Stimulated activated CD4-positive, alpha-beta T cell treated with anti-CD3 and anti-CD28 coated beads, Interleukin-1b, Interleukin-23, amount 100 ng/mL, for 48 hours (primary cell): Measurements from ENCODE around the gene TMEM123.
A peak's percentile ranks its signal among the peaks of the same experiment; 100 is the strongest.

Source experiments
- DNase-seq: peaks from one replicate; pipeline ENCODE4 v3.0.0-alpha.2; 2020

The TMEM123 gene

GRCh38 chr11:102422817-102423712 is 29.5 kb downstream of the TMEM123 start:
- DNase-seq, result no peak

GRCh38 chr11:102421261-102421660 is 31.3 kb downstream of the TMEM123 start:
- DNase-seq, result no peak

- DNase-seq, result peak; percentile 50
Measured at GRCh38 chr11:102420547-102420946, 32.0 kb downstream of the TMEM123 start.

- no peak for DNase-seq
Measured at GRCh38 chr11:102419181-102419580, 33.4 kb downstream of the TMEM123 start.

- no peak for DNase-seq
Measured at GRCh38 chr11:102416976-102417375, 35.6 kb downstream of the TMEM123 start.

- DNase-seq, result no peak
Measured at GRCh38 chr11:102415304-102415916, 37.2 kb downstream of the TMEM123 start.

- DNase-seq, result no peak
Measured at GRCh38 chr11:102414559-102414958, 38.0 kb downstream of the TMEM123 start.

GRCh38 chr11:102413497-102413896 is 39.1 kb downstream of the TMEM123 start:
- DNase-seq, result no peak

- no peak for DNase-seq
Measured at GRCh38 chr11:102411142-102411541, 41.4 kb downstream of the TMEM123 start.

GRCh38 chr11:102410382-102410784 is 42.2 kb downstream of the TMEM123 start:
- DNase-seq, result no peak

- no peak for DNase-seq
Measured at GRCh38 chr11:102408339-102408738, 44.2 kb downstream of the TMEM123 start.

- DNase-seq, result no peak
Measured at GRCh38 chr11:102407901-102408300, 44.7 kb downstream of the TMEM123 start.

GRCh38 chr11:102406099-102406498 is 46.5 kb downstream of the TMEM123 start:
- DNase-seq, result no peak

GRCh38 chr11:102405501-102405900 is 47.1 kb downstream of the TMEM123 start:
- DNase-seq, result no peak

- no peak for DNase-seq
Measured at GRCh38 chr11:102402548-102402947, 50.0 kb downstream of the TMEM123 start.

GRCh38 chr11:102401905-102402304 is 50.7 kb downstream of the TMEM123 start:
- DNase-seq, result no peak

GRCh38 chr11:102400603-102401002 is 52.0 kb downstream of the TMEM123 start:
- no peak for DNase-seq

GRCh38 chr11:102399189-102399588 is 53.4 kb downstream of the TMEM123 start:
- DNase-seq, result no peak

GRCh38 chr11:102398297-102398696 is 54.3 kb downstream of the TMEM123 start:
- DNase-seq, result no peak

GRCh38 chr11:102396708-102397563 is 55.6 kb downstream of the TMEM123 start:
- DNase-seq, result no peak

GRCh38 chr11:102395720-102396393 is 56.7 kb downstream of the TMEM123 start:
- DNase-seq, result no peak

- no peak for DNase-seq
Measured at GRCh38 chr11:102393272-102393730, 59.3 kb downstream of the TMEM123 start.
